22Rv1 (cell line): ENCODE data around the gene DNAJC16.

Experiments
- ZFX ChIP-seq: fragments of 450-650 bp; IDR thresholded peaks from 2 replicates; pipeline ENCODE4 v1.6.1; 2017; ENCODE audit warnings: antibody characterized with exemption, borderline replicate concordance
- TF ChIP-seq, protein P1 (sequence below): fragments of 450-650 bp; IDR thresholded peaks from 2 replicates; pipeline ENCODE4 v1.5.1; 2017; ENCODE audit warnings: mild to moderate bottlenecking

DNA sequence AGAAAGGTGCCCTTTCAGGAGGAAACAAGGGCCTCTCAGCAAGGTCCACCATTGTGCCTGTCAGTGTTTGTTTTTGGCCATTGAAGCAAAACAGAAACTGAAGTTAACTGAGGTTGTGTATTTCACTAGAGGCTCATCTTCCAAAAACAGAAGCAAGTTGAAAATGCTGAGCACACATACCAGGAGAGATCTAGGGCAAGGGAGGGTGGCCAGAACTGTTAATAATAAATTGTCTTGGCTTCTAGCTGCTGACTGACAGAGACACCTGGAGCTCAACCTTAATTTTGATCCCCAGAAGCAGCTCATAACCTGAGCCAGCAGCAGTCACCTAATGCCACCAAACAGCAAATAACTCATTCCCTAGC is 53.0 kb downstream of the DNAJC16 start:
- TF ChIP-seq, protein P1, sequence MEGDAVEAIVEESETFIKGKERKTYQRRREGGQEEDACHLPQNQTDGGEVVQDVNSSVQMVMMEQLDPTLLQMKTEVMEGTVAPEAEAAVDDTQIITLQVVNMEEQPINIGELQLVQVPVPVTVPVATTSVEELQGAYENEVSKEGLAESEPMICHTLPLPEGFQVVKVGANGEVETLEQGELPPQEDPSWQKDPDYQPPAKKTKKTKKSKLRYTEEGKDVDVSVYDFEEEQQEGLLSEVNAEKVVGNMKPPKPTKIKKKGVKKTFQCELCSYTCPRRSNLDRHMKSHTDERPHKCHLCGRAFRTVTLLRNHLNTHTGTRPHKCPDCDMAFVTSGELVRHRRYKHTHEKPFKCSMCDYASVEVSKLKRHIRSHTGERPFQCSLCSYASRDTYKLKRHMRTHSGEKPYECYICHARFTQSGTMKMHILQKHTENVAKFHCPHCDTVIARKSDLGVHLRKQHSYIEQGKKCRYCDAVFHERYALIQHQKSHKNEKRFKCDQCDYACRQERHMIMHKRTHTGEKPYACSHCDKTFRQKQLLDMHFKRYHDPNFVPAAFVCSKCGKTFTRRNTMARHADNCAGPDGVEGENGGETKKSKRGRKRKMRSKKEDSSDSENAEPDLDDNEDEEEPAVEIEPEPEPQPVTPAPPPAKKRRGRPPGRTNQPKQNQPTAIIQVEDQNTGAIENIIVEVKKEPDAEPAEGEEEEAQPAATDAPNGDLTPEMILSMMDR: no peak
- no peak for TF ChIP-seq ZFX
